Measurements from ENCODE around the gene PAXX.

DNA sequence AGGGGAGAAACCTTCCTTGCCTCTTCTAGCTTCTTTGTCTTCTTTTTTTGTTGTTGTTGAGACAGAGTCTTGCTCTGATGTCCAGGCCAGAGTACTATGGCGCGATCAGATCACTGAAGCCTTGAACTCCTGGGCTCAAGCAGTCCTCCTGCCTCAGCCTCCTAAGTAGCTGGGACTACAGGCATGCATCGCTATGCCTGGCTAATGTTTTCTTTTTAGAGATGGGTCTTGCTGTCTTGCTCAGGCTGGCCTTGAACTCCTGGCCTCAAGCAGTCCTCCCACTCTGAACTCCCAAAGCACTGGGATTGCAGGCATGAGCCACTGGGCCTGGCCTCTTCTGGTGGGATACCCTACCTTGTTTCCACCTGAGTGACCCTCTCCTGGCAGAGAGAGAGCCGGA is 3.4 kb upstream of the PAXX start:
- TF ChIP-seq, protein P1, sequence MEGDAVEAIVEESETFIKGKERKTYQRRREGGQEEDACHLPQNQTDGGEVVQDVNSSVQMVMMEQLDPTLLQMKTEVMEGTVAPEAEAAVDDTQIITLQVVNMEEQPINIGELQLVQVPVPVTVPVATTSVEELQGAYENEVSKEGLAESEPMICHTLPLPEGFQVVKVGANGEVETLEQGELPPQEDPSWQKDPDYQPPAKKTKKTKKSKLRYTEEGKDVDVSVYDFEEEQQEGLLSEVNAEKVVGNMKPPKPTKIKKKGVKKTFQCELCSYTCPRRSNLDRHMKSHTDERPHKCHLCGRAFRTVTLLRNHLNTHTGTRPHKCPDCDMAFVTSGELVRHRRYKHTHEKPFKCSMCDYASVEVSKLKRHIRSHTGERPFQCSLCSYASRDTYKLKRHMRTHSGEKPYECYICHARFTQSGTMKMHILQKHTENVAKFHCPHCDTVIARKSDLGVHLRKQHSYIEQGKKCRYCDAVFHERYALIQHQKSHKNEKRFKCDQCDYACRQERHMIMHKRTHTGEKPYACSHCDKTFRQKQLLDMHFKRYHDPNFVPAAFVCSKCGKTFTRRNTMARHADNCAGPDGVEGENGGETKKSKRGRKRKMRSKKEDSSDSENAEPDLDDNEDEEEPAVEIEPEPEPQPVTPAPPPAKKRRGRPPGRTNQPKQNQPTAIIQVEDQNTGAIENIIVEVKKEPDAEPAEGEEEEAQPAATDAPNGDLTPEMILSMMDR (conservative IDR thresholded peaks at IDR 0.05; ENCODE audit: low read depth, low read length): no peak
- no peak for TF ChIP-seq EZH2phosphoT487 (IDR thresholded peaks at IDR 0.05; ENCODE audit: borderline replicate concordance, low read length)
